Breast epithelium (tissue), 4 donors: ENCODE data around the gene CACNA1B. TPM values are rescaled to one million over a fixed set of nuclear protein-coding genes. Genes with fewer than 3 reads are reported as not detected.

Experiments used
- DNase-seq, 2 donors: peaks; one replicate each; pipeline ENCODE4 v3.0.0-alpha.2; 2019; ENCODE audit warnings: low spot score in 2 of 2
- H3K27ac ChIP-seq, 2 donors: fragments of 200-600 bp; sonication (generic) in 1 of 2; one replicate each; pipeline ENCODE4 v1.5.1; 2016 to 2019; ENCODE audit warnings: mild to moderate bottlenecking in 1 of 2
- H3K27me3 ChIP-seq, 2 donors: fragments of 200-600 bp; sonication (generic) in 1 of 2; one replicate each; pipeline versions ENCODE4 v1.5.1 to v1.6.0; 2017 to 2019; ENCODE audit warnings: control low read depth in 1 of 2, mild to moderate bottlenecking in 1 of 2
- H3K36me3 ChIP-seq: fragments of 200-600 bp; one replicate; pipeline ENCODE4 v1.5.1; 2019
- H3K4me1 ChIP-seq, 2 donors: fragments of 200-600 bp; sonication (generic); one replicate each; pipeline ENCODE4 v1.5.1; 2016 to 2019; ENCODE audit warnings: control low read depth in 1 of 2
- H3K4me3 ChIP-seq, 3 donors: fragments of 200-600 bp; sonication (generic); 1 replicate in 2 of 3; 2 replicates in 1 of 3; pipeline ENCODE4 v1.5.1; 2016 to 2019; ENCODE audit warnings: mild to moderate bottlenecking in 3 of 3, moderate library complexity in 2 of 3
- H3K9me3 ChIP-seq, 2 donors: fragments of 200-600 bp; sonication (generic) in 1 of 2; one replicate each; pipeline ENCODE4 v1.5.1; 2016 to 2019; ENCODE audit warnings: control low read depth in 1 of 2
- POLR2A ChIP-seq: fragments of 450-650 bp; IDR thresholded peaks from one replicate; pipeline ENCODE4 v1.6.1; 2016; ENCODE audit warnings: antibody characterized with exemption, mild to moderate bottlenecking, moderate library complexity
- POLR2AphosphoS5 ChIP-seq, 3 donors: sonication (generic); formaldehyde crosslinking; IDR thresholded peaks; one replicate each; pipeline ENCODE4 v1.6.1; 2017; ENCODE audit warnings: antibody characterized with exemption in 3 of 3
- intact Hi-C: fragments of 100-400 bp; cut with DNase I; formaldehyde crosslinking; loops from one replicate; pipeline ENCODE4 v1.15.1; 2023; ENCODE audit warnings: low total_unique reads
- total RNA-seq, 3 donors: library from RNA; depleted of rRNA; stranded (reverse); fragments of >200 nt; gene quantifications; one replicate each; pipeline ENCODE4 v1.1.0, GENCODE V29; 2016
- TF ChIP-seq, protein P1 (sequence below), 3 donors: fragments of 450-650 bp; IDR thresholded peaks; one replicate each; pipeline ENCODE4 v1.5.1; 2016 to 2017; ENCODE audit warnings: antibody characterized with exemption in 3 of 3, mild to moderate bottlenecking in 3 of 3, moderate library complexity in 3 of 3

CACNA1B gene
- total RNA-seq, 3 donors from 2014 or later, result under 0.01 TPM; not detected in 2

- peaks cover 0 to 59% of the 10 kb centered on the region in 2 donors for H3K27me3 ChIP-seq
- H3K4me3 ChIP-seq, result no peak overlapping the region
- no peak overlapping the region for H3K27ac ChIP-seq
- no peaks in the 10 kb centered on the region for H3K36me3 ChIP-seq
- DNase-seq, result no peak
- TF ChIP-seq, protein P1, sequence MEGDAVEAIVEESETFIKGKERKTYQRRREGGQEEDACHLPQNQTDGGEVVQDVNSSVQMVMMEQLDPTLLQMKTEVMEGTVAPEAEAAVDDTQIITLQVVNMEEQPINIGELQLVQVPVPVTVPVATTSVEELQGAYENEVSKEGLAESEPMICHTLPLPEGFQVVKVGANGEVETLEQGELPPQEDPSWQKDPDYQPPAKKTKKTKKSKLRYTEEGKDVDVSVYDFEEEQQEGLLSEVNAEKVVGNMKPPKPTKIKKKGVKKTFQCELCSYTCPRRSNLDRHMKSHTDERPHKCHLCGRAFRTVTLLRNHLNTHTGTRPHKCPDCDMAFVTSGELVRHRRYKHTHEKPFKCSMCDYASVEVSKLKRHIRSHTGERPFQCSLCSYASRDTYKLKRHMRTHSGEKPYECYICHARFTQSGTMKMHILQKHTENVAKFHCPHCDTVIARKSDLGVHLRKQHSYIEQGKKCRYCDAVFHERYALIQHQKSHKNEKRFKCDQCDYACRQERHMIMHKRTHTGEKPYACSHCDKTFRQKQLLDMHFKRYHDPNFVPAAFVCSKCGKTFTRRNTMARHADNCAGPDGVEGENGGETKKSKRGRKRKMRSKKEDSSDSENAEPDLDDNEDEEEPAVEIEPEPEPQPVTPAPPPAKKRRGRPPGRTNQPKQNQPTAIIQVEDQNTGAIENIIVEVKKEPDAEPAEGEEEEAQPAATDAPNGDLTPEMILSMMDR (IDR thresholded peaks at IDR 0.05), result no peak
- intact Hi-C loops, result no loop called here
- no peaks in the 10 kb centered on the region for H3K9me3 ChIP-seq
- H3K4me1 ChIP-seq, result peaks cover 0 to 4% of the 10 kb centered on the region in 2 donors
Observed at GRCh38 chr9:137876269-137876668, 1.3 kb upstream of the CACNA1B start.

- H3K27ac ChIP-seq, result no peak overlapping the region
- H3K27me3 ChIP-seq, result peaks cover 0 to 59% of the 10 kb centered on the region in 2 donors
- no peaks in the 10 kb centered on the region for H3K36me3 ChIP-seq
- DNase-seq, result no peak
- intact Hi-C loops, result no loop called here
- TF ChIP-seq POLR2AphosphoS5 (IDR thresholded peaks at IDR 0.05) (no peak), POLR2A (no peak)
- TF ChIP-seq, protein P1 (IDR thresholded peaks at IDR 0.05), result no peak
- H3K9me3 ChIP-seq, result no peaks in the 10 kb centered on the region
- H3K4me3 ChIP-seq, result no peak overlapping the region
- H3K4me1 ChIP-seq, result peaks cover 0 to 4% of the 10 kb centered on the region in 2 donors
Observed at GRCh38 chr9:137876781-137877386, 698 bp upstream of the CACNA1B start.

- TF ChIP-seq POLR2AphosphoS5 (IDR thresholded peaks at IDR 0.05), result no peak
- Histone ChIP-seq H3K27me3 (peaks cover 0 to 62% of the 10 kb centered on the region in 2 donors), H3K27ac (no peak overlapping the region), H3K4me3 (peak overlapping the region in 2 of 3 donors; percentile 35 to 58), H3K4me1 (peaks cover 0 to 4% of the 10 kb centered on the region in 2 donors), H3K36me3 (no peaks in the 10 kb centered on the region), H3K9me3 (no peaks in the 10 kb centered on the region)
- intact Hi-C loops, result no loop called here
- no peak for DNase-seq
Observed at GRCh38 chr9:137878146-137878941, 762 bp downstream of the CACNA1B start.

DNA sequence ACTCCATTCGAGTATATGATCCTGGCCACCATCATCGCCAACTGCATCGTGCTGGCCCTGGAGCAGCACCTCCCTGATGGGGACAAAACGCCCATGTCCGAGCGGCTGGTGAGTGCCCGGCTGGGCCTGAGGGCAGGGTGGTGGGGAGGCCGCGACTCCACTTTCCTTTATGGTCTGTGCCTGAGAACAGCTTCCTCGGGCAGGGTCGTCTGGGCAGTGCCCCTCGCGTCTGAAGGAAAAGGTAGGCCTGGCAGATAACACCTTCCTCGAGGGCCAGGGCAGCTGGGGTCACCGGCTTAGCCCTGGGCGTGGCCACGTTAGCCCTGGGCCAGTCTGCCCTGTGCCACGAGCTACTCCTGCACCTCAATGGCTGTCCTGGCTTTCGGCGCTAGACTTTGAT lies 1.5 kb downstream of the CACNA1B start:
- Histone ChIP-seq H3K4me1 (peaks cover 0 to 4% of the 10 kb centered on the region in 2 donors), H3K27me3 (peaks cover 0 to 59% of the 10 kb centered on the region in 2 donors), H3K36me3 (no peaks in the 10 kb centered on the region), H3K9me3 (no peaks in the 10 kb centered on the region), H3K27ac (no peak overlapping the region), H3K4me3 (no peak overlapping the region)
- intact Hi-C loops, result no loop called here
- DNase-seq, result no peak
- no peak for TF ChIP-seq POLR2A
- TF ChIP-seq, protein P1 (IDR thresholded peaks at IDR 0.05), result no peak
- no peak for TF ChIP-seq POLR2AphosphoS5 (IDR thresholded peaks at IDR 0.05)

GRCh38 chr9:137879566-137880150 lies 2.1 kb downstream of the CACNA1B start:
- no peak overlapping the region for H3K4me3 ChIP-seq
- peaks cover 0 to 4% of the 10 kb centered on the region in 2 donors for H3K4me1 ChIP-seq
- no peak for DNase-seq
- TF ChIP-seq, protein P1 (IDR thresholded peaks at IDR 0.05), result no peak
- no peak for TF ChIP-seq POLR2A
- no peak for TF ChIP-seq POLR2AphosphoS5 (IDR thresholded peaks at IDR 0.05)
- H3K27ac ChIP-seq, result no peak overlapping the region
- no peaks in the 10 kb centered on the region for H3K36me3 ChIP-seq
- H3K9me3 ChIP-seq, result no peaks in the 10 kb centered on the region
- intact Hi-C loops, result no loop called here
- H3K27me3 ChIP-seq, result peaks cover 0 to 57% of the 10 kb centered on the region in 2 donors
